ENCODE data around the gene PEAK1.
A peak's percentile ranks its signal among the peaks of the same experiment; 100 is the strongest.

PEAK1 gene

GRCh38 chr15:77336006-77336405 is 83.9 kb downstream of the PEAK1 start:
- H3K4me3 Mint-ChIP-seq = no peak overlapping the region
- H3K27ac Mint-ChIP-seq = no peak overlapping the region
- DNase-seq (ENCODE audit: low spot score in 2 of 2) (no peak), ATAC-seq (no peak)
- H3K4me1 Mint-ChIP-seq = no peaks in the 10 kb centered on the region
- H3K9me3 Mint-ChIP-seq = no peaks in the 10 kb centered on the region
- H3K36me3 Mint-ChIP-seq = no peaks in the 10 kb centered on the region

GRCh38 chr15:77335298-77335697 is 84.6 kb downstream of the PEAK1 start:
- DNase-seq (ENCODE audit: low spot score in 2 of 2) = no peak
- H3K9me3 Mint-ChIP-seq = no peaks in the 10 kb centered on the region

DNA sequence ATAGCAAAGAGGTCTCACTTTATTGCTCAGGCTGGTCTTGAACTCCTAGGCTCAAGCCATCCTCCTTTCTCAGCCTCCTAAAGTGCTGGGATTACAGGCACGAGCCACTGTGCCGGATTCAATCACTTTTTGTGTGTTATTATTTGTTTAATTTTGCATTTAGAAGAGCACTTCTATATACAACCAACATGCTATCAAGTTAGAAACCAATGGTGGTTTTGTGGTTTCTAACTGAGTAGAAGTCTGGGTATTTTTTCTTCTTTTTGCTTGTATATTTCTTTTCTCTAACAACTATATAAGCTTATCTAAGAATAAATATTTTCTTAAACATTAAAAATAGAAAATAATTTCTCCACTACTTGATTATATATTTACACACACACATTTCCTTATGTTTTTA is 86.7 kb downstream of the PEAK1 start:
- Mint-ChIP-seq H3K9me3 (no peaks in the 10 kb centered on the region), H3K4me1 (no peaks in the 10 kb centered on the region)
- ATAC-seq = no peak

More at GRCh38 chr15:77335298-77335697, 84.6 kb downstream of the PEAK1 start:
- Mint-ChIP-seq H3K27ac (no peak overlapping the region), H3K36me3 (no peaks in the 10 kb centered on the region), H3K4me3 (no peak overlapping the region), H3K4me1 (no peaks in the 10 kb centered on the region)
- no peak for ATAC-seq

GRCh38 chr15:77329202-77329601 is 90.7 kb downstream of the PEAK1 start:
- H3K4me3 Mint-ChIP-seq = no peak overlapping the region
- H3K9me3 Mint-ChIP-seq = no peaks in the 10 kb centered on the region
- no peaks in the 10 kb centered on the region for H3K36me3 Mint-ChIP-seq
- ATAC-seq (no peak), DNase-seq (ENCODE audit: low spot score in 2 of 2) (no peak)
- H3K4me1 Mint-ChIP-seq = no peaks in the 10 kb centered on the region
- no peak overlapping the region for H3K27ac Mint-ChIP-seq

More for the DNA sequence above, 86.7 kb downstream of the PEAK1 start:
- Mint-ChIP-seq H3K4me3 (no peak overlapping the region), H3K27ac (no peak overlapping the region), H3K36me3 (no peaks in the 10 kb centered on the region)
- no peak for DNase-seq (ENCODE audit: low spot score in 2 of 2)

DNA sequence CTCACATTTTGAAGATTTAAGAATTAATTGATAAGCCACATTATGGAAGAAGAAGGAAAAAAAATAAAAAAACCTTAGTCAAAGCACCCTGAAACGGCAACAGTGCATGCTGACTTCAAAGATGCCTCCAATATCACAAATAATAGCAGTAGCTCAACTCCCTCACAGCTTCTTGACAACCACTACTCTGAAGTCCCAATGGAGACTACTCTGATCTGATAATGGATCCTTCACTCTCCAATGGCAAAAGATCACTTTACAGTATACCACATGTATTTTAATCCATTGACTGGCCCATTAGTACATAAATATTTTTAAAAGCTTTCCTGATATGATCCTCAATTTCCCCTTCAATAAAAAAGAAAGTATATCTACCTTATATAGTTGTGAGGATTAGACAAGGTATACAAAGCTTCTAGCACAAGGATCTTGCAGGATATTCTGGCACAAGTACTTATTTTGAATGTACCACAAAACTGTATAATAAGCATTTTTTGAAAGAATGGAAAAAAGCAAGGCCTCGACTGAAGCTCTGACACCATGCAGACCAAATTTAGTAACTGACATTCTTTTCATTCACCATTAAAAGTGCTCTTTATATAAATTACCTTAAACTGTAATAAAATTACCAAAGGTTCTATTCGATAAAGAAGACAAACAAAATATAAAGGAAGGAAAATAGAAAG is 91.9 kb downstream of the PEAK1 start:
- ATAC-seq = no peak

GRCh38 chr15:77327168-77327567 is 92.7 kb downstream of the PEAK1 start:
- DNase-seq (ENCODE audit: low spot score in 2 of 2) (no peak), ATAC-seq (no peak)
- Mint-ChIP-seq H3K4me3 (no peak overlapping the region), H3K36me3 (no peaks in the 10 kb centered on the region), H3K4me1 (no peaks in the 10 kb centered on the region), H3K9me3 (no peaks in the 10 kb centered on the region), H3K27ac (no peak overlapping the region)

More for the DNA sequence above, 91.9 kb downstream of the PEAK1 start:
- DNase-seq (ENCODE audit: low spot score in 2 of 2) = no peak
- Mint-ChIP-seq H3K9me3 (no peaks in the 10 kb centered on the region), H3K4me1 (no peaks in the 10 kb centered on the region), H3K27ac (no peak overlapping the region), H3K36me3 (no peaks in the 10 kb centered on the region), H3K4me3 (no peak overlapping the region)

DNA sequence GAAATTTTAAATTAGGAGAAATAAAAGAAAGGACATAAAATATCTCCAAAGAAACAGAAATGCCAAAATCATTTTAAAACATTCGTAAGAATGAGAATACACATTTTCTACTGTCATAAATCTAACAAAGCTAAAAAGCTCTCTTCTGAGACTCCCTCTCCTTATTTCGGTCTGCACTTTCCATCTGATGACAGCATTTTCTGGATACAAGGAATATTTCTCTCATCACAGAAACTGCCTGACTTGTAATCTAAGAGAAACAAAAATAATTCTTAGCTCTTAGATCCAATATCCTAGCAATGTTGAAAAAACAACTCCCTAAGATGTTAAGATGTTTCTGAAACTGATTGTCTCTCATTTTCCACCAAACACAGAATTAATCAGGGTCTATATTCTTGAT is 93.5 kb downstream of the PEAK1 start:
- no peak for ATAC-seq
- H3K36me3 Mint-ChIP-seq = no peaks in the 10 kb centered on the region
- H3K9me3 Mint-ChIP-seq = no peaks in the 10 kb centered on the region
- H3K27ac Mint-ChIP-seq = no peak overlapping the region
- no peaks in the 10 kb centered on the region for H3K4me1 Mint-ChIP-seq
- no peak for DNase-seq (ENCODE audit: low spot score in 2 of 2)
- no peak overlapping the region for H3K4me3 Mint-ChIP-seq

- ATAC-seq = no peak
- Mint-ChIP-seq H3K4me1 (no peaks in the 10 kb centered on the region), H3K9me3 (no peaks in the 10 kb centered on the region), H3K27ac (no peak overlapping the region), H3K36me3 (no peaks in the 10 kb centered on the region), H3K4me3 (no peak overlapping the region)
- DNase-seq (ENCODE audit: low spot score in 2 of 2) = no peak
Measured at GRCh38 chr15:77312523-77312922, 107.4 kb downstream of the PEAK1 start.

- ATAC-seq (no peak), DNase-seq (ENCODE audit: low spot score in 2 of 2) (no peak)
- no peak overlapping the region for H3K4me3 Mint-ChIP-seq
- no peaks in the 10 kb centered on the region for H3K36me3 Mint-ChIP-seq
- no peaks in the 10 kb centered on the region for H3K9me3 Mint-ChIP-seq
- peak overlapping the region; percentile 0 for H3K27ac Mint-ChIP-seq
- no peaks in the 10 kb centered on the region for H3K4me1 Mint-ChIP-seq
Measured at GRCh38 chr15:77311618-77312398, 108.1 kb downstream of the PEAK1 start.

- Mint-ChIP-seq H3K4me1 (no peaks in the 10 kb centered on the region), H3K4me3 (no peak overlapping the region), H3K27ac (no peak overlapping the region), H3K9me3 (no peaks in the 10 kb centered on the region), H3K36me3 (no peaks in the 10 kb centered on the region)
- ATAC-seq (no peak), DNase-seq (ENCODE audit: low spot score in 2 of 2) (no peak)
Measured at GRCh38 chr15:77311020-77311419, 108.9 kb downstream of the PEAK1 start.

DNA sequence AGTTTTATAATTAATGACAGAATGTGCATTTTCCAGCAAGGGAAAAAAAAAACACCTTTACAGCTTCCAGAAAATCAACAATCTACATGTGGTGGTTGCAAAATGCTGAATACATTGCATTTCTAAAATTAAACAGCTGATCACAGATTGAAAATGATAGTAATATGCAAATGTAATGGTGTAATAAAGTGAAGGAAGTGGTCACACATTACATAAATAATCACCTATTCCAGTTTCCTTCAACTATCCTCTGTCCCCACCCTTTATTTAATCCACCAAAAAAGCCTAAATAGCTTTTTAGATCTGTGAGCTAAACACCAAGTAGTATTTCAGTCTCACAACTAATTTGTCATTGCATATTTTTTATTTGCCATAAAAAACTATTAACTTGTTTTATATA is 110.5 kb downstream of the PEAK1 start:
- no peaks in the 10 kb centered on the region for H3K36me3 Mint-ChIP-seq
- no peaks in the 10 kb centered on the region for H3K4me1 Mint-ChIP-seq
- no peak overlapping the region for H3K4me3 Mint-ChIP-seq

GRCh38 chr15:77305953-77306352 is 114.0 kb downstream of the PEAK1 start:
- H3K36me3 Mint-ChIP-seq = no peaks in the 10 kb centered on the region
- H3K27ac Mint-ChIP-seq = no peak overlapping the region
- H3K9me3 Mint-ChIP-seq = no peaks in the 10 kb centered on the region
- H3K4me3 Mint-ChIP-seq = no peak overlapping the region
- H3K4me1 Mint-ChIP-seq = no peaks in the 10 kb centered on the region
- DNase-seq (ENCODE audit: low spot score in 2 of 2) = no peak
- no peak for ATAC-seq

More for the DNA sequence above, 110.5 kb downstream of the PEAK1 start:
- ATAC-seq (no peak), DNase-seq (ENCODE audit: low spot score in 2 of 2) (no peak)
- Mint-ChIP-seq H3K27ac (no peak overlapping the region), H3K9me3 (no peaks in the 10 kb centered on the region)

DNA sequence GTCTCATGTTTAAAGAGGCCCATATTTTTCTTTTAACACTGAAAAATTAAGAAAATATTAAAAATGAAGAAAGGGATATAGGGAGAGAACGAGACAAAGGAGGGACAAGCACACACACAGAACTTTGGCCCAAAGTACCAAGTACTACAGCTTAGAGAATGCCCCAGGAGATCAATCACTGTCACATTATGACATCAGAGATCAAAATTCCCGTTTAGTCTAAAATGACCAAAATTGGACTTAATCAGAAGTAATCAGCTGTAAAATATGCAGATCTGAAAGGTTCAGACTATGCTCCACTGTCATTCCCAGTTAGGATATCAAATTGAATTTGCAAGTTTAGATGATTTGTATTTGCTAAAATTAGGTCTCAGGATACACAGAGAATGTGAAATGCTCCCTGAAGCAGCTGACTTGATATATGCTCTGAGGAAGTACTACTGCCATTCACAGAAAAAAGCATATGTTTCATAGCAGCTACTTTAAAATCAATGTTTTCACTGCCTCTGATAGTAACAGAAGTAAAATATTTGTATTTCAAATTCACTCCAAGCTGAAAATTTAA is 123.0 kb downstream of the PEAK1 start:
- H3K27ac Mint-ChIP-seq = no peak overlapping the region
- no peak for DNase-seq (ENCODE audit: low spot score in 2 of 2)

GRCh38 chr15:77295446-77295845 is 124.5 kb downstream of the PEAK1 start:
- no peaks in the 10 kb centered on the region for H3K36me3 Mint-ChIP-seq
- no peak overlapping the region for H3K4me3 Mint-ChIP-seq
- ATAC-seq = no peak
- no peak overlapping the region for H3K27ac Mint-ChIP-seq
- no peaks in the 10 kb centered on the region for H3K4me1 Mint-ChIP-seq
- no peaks in the 10 kb centered on the region for H3K9me3 Mint-ChIP-seq
- DNase-seq (ENCODE audit: low spot score in 2 of 2) = no peak

More for the DNA sequence above, 123.0 kb downstream of the PEAK1 start:
- Mint-ChIP-seq H3K36me3 (no peaks in the 10 kb centered on the region), H3K4me3 (no peak overlapping the region), H3K4me1 (no peaks in the 10 kb centered on the region), H3K9me3 (no peaks in the 10 kb centered on the region)
- ATAC-seq = no peak

DNA sequence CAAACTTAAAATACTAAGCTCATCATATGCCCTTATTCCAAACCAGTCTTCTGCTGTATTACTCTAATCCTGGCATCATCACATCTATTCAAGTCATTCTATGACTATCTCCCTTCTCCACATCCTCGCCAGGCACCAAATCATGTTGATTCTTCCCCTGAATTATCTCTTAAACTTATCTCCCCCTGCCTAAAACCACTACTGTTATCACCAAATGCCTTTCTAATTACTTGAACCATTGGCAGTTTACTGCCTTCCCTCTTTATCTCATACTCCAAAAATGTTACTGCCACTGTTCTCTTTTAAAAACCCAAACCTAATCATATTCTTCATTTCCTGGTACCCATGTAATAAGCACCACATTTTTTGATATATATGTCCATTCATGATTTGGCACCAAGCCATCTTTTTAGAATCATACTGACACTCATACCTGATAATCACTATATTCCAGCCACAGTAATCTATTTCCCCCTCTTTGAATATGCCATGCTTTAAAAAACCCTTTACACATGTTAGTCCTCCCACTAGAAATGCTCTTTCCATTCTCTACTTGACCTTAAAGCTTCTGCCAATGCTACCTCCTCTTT is 126.8 kb downstream of the PEAK1 start:
- Mint-ChIP-seq H3K9me3 (no peaks in the 10 kb centered on the region), H3K27ac (no peak overlapping the region), H3K36me3 (no peaks in the 10 kb centered on the region), H3K4me1 (no peaks in the 10 kb centered on the region), H3K4me3 (no peak overlapping the region)
- ATAC-seq = no peak
- no peak for DNase-seq (ENCODE audit: low spot score in 2 of 2)

All from stimulated activated effector memory CD8-positive, alpha-beta T cell treated with anti-CD3 and anti-CD28 coated beads, Interleukin-12 subunit alpha, Interleukin-12 subunit beta, amount 100 ng/mL, for 72 hours (primary cell).